Body of pancreas (tissue), 4 donors: ENCODE data around the gene MAST4.

Experiments
- POLR2A ChIP-seq, 3 donors: fragments of 450-650 bp; IDR thresholded peaks; one replicate each; pipeline ENCODE4 v1.6.1; 2016; ENCODE audit warnings: antibody characterized with exemption in 3 of 3, mild to moderate bottlenecking in 2 of 3
- TF ChIP-seq, protein P1 (sequence below), 7 experiments: fragments of 450-650 bp in 4 of 7; fragments of 200-600 bp in 3 of 7; sonication (generic) in 3 of 7; IDR thresholded peaks; one replicate each; pipeline ENCODE4 v1.5.1; 2016 to 2019; ENCODE audit warnings: antibody characterized with exemption in 7 of 7

DNA sequence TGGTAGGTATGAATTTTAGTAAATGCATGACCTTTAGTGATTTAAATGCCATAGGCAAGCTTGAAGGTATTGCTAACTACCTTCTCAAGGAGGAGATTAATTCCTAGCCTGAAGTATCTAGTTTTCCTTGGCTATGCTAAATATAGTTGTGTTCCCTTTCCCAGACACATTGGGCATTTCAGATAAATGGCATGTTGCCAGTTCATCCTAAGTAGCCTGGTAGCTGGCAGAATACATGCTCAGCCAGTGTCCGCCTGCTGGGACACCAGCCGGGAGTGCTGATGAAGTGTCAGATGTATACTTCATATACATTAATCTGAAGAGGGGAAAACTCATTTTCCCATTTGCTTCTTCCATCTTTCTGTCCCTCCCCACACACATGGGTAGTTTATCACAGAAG lies 196.9 kb downstream of the MAST4 start:
- TF ChIP-seq, protein P1, sequence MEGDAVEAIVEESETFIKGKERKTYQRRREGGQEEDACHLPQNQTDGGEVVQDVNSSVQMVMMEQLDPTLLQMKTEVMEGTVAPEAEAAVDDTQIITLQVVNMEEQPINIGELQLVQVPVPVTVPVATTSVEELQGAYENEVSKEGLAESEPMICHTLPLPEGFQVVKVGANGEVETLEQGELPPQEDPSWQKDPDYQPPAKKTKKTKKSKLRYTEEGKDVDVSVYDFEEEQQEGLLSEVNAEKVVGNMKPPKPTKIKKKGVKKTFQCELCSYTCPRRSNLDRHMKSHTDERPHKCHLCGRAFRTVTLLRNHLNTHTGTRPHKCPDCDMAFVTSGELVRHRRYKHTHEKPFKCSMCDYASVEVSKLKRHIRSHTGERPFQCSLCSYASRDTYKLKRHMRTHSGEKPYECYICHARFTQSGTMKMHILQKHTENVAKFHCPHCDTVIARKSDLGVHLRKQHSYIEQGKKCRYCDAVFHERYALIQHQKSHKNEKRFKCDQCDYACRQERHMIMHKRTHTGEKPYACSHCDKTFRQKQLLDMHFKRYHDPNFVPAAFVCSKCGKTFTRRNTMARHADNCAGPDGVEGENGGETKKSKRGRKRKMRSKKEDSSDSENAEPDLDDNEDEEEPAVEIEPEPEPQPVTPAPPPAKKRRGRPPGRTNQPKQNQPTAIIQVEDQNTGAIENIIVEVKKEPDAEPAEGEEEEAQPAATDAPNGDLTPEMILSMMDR (IDR thresholded peaks at IDR 0.05) = no peak
- TF ChIP-seq POLR2A (IDR thresholded peaks at IDR 0.05) = no peak
